ENCODE data around the gene SLC24A4. TPM values are rescaled to one million over a fixed set of nuclear protein-coding genes. Genes with fewer than 3 reads are reported as not detected.

Gene SLC24A4
- total RNA-seq, 1 donor from 2014 or later = not detected

DNA sequence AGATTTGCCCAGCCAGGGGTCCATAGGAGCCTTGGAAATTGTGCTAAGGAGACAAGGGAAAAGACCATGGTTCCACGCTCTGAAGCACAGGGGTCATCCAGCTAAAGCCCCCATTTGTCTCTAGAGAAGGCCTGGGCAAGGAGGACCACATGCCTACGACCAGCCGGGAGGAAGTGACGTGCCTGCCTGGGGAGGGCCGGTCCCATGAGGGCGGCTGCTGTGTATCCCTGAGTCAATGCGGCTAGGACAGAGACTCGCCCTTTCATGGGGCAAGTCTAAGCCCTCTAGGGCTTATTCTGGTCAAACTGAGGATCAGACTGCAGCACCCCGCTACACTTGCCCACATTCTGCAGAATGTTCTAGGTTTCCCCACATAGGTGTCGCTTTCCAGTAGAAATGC, 170.1 kb downstream of the SLC24A4 start:
- DNase-seq (ENCODE audit: low read depth) = no peak
- no peaks in the 10 kb centered on the region for H3K36me3 ChIP-seq (ENCODE audit: control insufficient read depth, insufficient read depth, low read length)
- H3K4me3 ChIP-seq (ENCODE audit: low read depth, low read length) = no peak overlapping the region
- H3K27me3 ChIP-seq (ENCODE audit: control insufficient read depth, insufficient read depth, low read length) = no peaks in the 10 kb centered on the region
- TF ChIP-seq, protein P1, sequence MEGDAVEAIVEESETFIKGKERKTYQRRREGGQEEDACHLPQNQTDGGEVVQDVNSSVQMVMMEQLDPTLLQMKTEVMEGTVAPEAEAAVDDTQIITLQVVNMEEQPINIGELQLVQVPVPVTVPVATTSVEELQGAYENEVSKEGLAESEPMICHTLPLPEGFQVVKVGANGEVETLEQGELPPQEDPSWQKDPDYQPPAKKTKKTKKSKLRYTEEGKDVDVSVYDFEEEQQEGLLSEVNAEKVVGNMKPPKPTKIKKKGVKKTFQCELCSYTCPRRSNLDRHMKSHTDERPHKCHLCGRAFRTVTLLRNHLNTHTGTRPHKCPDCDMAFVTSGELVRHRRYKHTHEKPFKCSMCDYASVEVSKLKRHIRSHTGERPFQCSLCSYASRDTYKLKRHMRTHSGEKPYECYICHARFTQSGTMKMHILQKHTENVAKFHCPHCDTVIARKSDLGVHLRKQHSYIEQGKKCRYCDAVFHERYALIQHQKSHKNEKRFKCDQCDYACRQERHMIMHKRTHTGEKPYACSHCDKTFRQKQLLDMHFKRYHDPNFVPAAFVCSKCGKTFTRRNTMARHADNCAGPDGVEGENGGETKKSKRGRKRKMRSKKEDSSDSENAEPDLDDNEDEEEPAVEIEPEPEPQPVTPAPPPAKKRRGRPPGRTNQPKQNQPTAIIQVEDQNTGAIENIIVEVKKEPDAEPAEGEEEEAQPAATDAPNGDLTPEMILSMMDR (IDR thresholded peaks at IDR 0.05; ENCODE audit: insufficient read depth, low read length, poor library complexity, severe bottlenecking) = no peak

DNA sequence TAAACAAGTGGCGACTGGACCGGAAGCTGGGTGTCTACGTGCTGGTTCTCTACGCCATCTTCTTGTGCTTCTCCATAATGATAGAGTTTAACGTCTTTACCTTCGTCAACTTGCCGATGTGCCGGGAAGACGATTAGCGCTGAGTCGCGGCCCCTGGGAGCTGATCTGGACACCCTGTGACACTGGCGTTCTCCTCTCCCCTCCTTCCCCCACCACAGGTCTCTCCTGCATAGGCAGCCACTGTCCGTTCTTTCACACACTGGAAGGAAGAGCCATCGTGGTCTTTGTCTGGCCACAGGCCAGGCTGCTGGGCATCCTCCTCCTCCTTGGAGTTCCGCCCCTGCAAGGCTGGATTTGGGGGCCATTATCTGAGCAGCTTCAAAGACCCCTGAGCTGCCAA, 170.5 kb downstream of the SLC24A4 start:
- no peak overlapping the region for H3K4me3 ChIP-seq (ENCODE audit: low read depth, low read length)
- no peaks in the 10 kb centered on the region for H3K36me3 ChIP-seq (ENCODE audit: control insufficient read depth, insufficient read depth, low read length)
- TF ChIP-seq, protein P1 (IDR thresholded peaks at IDR 0.05; ENCODE audit: insufficient read depth, low read length, poor library complexity, severe bottlenecking) = no peak
- no peaks in the 10 kb centered on the region for H3K27me3 ChIP-seq (ENCODE audit: control insufficient read depth, insufficient read depth, low read length)
- no peak for DNase-seq (ENCODE audit: low read depth)

DNA sequence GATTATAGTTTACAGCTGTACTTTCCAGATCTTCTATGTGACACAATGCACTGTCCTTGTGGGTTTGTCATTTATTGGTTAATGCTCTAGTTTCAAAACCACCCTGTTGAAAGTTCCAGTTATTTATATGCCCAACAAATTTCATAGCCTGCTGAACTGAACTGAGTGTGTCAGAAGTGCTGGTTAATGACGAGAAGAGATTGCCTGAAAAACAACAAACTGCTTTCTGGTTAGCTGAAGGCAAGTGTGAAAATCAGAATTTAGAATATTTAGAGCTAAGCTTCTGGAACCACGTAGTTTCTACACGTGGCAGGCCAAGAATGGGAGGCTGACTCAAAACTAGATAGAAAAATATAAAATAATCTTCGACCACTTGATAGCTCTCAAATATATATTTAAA, 171.5 kb downstream of the SLC24A4 start:
- DNase-seq (ENCODE audit: low read depth) = no peak
- H3K36me3 ChIP-seq (ENCODE audit: control insufficient read depth, insufficient read depth, low read length) = no peaks in the 10 kb centered on the region
- TF ChIP-seq, protein P1 (IDR thresholded peaks at IDR 0.05; ENCODE audit: insufficient read depth, low read length, poor library complexity, severe bottlenecking) = no peak
- no peaks in the 10 kb centered on the region for H3K27me3 ChIP-seq (ENCODE audit: control insufficient read depth, insufficient read depth, low read length)
- H3K4me3 ChIP-seq (ENCODE audit: low read depth, low read length) = no peak overlapping the region

DNA sequence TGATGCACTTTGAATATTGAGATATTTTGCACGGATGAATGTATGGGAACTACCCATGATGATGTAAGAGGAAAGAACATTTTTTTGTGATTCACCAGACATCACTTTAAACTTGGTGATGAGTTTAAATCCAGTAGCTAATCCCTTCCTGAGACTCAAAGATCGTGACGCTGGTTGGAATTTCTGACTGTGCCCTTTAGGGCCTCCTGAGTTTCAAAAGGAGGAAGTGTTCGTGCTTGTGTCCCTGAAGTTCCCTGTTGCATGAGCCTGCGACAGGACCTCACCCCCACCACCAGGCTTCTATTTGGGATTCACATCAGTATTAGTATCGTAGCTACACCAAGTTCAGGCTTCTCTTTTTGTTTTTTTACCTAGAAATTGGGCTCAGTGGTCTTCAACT, 172.1 kb downstream of the SLC24A4 start:
- Histone ChIP-seq H3K4me3 (ENCODE audit: low read depth, low read length) (no peak overlapping the region), H3K27me3 (ENCODE audit: control insufficient read depth, insufficient read depth, low read length) (no peaks in the 10 kb centered on the region), H3K36me3 (ENCODE audit: control insufficient read depth, insufficient read depth, low read length) (no peaks in the 10 kb centered on the region)
- DNase-seq (ENCODE audit: low read depth) = no peak
- TF ChIP-seq, protein P1 (IDR thresholded peaks at IDR 0.05; ENCODE audit: insufficient read depth, low read length, poor library complexity, severe bottlenecking) = no peak

DNA sequence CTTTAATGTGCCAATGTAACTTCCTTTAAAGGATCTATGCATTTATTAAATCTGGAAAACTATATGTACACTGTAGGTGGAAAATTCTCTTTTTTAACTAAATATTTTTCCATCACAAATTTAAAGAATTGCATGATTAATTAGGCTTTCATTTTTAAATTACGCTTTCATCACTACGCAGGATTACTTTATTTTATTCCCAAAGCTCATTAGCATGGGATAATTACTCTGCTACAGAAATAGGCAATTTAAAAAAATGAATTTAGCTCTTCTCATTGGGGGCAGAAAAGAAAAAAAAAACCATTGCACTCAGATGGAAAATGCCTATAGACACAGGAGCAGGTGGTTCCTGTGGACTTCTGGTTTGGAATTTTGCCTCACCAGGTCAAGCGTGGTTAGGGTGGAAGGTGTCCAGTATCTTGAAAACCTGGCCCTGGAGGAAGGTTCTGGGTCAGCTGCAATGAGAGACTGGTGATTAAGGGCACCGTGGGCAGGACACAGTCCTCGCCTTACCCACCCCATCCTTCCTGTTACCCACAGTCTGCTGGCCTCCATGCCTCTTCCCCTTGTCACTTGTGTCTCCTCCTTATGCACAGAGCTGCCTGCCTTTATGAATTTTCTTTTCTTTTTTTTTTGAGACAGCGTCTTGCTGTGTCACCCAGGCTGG, 173.4 kb downstream of the SLC24A4 start:
- no peak overlapping the region for H3K4me3 ChIP-seq (ENCODE audit: low read depth, low read length)
- no peak for DNase-seq (ENCODE audit: low read depth)
- H3K27me3 ChIP-seq (ENCODE audit: control insufficient read depth, insufficient read depth, low read length) = no peaks in the 10 kb centered on the region
- TF ChIP-seq, protein P1 (IDR thresholded peaks at IDR 0.05; ENCODE audit: insufficient read depth, low read length, poor library complexity, severe bottlenecking) = no peak
- no peaks in the 10 kb centered on the region for H3K36me3 ChIP-seq (ENCODE audit: control insufficient read depth, insufficient read depth, low read length)

DNA sequence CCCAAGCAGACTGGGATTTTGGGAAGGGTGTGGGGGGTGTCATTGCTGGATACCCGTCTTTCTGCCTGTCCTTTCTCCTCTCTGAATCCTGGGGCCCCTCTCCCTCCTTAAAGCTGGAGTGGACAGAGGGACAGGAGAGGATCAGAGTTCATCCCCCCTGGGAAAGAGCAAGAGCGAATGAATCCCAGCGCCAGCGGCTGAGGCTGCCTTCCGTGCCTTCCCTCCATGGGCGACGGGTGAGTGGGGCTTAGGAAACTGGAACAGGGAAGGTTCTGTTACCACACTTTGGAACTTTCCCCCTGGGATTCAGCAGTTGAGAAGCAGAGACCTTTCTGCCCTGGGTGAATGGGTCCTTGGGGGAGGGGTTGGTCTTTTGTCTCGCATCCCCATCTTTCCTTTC, 174.4 kb downstream of the SLC24A4 start:
- DNase-seq (ENCODE audit: low read depth) = no peak
- Histone ChIP-seq H3K27me3 (ENCODE audit: control insufficient read depth, insufficient read depth, low read length) (no peaks in the 10 kb centered on the region), H3K36me3 (ENCODE audit: control insufficient read depth, insufficient read depth, low read length) (no peaks in the 10 kb centered on the region), H3K4me3 (ENCODE audit: low read depth, low read length) (no peak overlapping the region)
- TF ChIP-seq, protein P1 (IDR thresholded peaks at IDR 0.05; ENCODE audit: insufficient read depth, low read length, poor library complexity, severe bottlenecking) = no peak

Measured in kidney epithelial cell (primary cell).